HTR-8/SVneo (cell line): ENCODE measurements around the gene ERCC6L2.

Experiments
- DNase-seq: peaks from one replicate; pipeline ENCODE4 v3.0.0; 2011; ENCODE audit warnings: low spot score, mixed read lengths; ENCODE audit not compliant: insufficient read length
- FAIRE-seq: peaks from 2 replicates; lab custom pipeline; 2011; peaks lifted over from hg19 to GRCh38; lab: Jason Lieb, UNC

Gene ERCC6L2

DNA sequence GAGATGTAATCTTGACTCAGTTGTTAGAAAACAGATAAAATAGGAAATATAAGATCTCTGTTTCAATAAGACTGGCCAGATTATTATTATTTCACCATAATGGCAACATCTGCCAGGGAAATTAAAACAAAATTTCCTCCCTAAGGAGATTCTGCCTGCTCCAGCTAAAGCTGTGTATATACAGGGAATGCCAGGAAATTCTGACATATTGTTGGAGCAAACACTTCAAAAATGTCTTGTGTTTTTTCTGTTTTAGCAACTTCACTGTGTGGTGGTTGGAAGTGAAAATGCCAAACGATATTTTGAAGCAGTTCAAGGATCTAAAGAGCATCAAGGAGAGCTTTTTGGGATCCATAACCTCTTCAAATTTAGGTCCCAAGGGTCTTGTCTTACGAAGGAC is 90.8 kb downstream of the ERCC6L2 start:
- FAIRE-seq (no peak), DNase-seq (no peak)

DNA sequence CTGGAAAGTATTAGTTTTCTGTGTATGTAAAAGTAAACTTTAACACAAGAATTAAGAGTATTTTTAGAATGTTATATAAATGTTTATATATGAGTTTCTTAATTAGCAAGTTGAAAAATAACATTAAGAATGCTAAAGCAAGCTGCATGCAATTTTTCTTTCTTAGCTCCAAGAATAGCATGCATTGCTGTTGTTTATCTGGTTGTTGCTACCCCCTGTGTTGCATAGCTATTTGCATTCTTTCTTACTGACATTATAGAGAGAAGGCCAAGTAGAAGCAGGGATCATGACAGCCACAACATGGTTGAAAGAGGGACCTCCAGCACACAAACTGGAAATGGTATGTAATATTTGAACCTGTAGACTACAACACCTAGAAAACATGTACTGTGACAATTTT is 94.8 kb downstream of the ERCC6L2 start:
- no peak for FAIRE-seq

DNA sequence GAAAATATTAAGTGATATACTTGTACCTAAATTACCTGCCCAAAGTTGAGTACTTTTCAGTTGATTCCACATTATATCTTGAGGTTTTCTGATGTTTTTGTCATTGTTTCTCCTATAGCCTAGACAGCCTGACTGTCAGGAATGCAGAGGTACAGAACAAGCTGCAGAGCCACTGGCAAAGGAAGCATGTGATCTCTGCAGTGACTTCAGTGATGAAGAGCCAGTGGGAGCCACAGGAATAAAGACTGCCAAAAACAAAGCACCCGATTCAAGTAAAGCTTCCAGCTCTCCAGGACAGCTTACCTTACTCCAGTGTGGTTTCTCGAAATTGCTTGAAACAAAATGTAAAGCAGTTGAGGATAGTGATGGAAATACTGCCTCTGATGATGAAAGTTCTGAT is 96.3 kb downstream of the ERCC6L2 start:
- FAIRE-seq (no peak), DNase-seq (no peak)

More for the DNA sequence above, 94.8 kb downstream of the ERCC6L2 start:
- no peak for DNase-seq

DNA sequence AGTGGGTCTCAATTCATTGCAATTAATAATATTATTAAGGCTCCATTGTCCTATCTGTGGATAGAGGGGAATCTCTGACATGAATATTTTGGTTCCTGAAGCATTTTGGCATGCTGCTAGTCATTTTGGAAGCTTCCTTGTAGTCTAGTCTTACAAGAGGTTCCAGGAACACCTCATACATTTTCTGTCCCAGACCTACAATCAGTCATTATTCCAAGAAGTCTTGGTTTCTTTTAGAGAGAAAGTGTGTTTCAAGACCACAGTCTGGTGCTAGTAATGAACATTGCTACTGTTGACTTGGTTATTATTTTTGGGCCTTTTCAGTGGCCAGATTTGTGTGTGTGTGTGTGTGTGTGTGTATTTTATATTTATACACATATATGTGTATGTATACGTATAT is 98.9 kb downstream of the ERCC6L2 start:
- no peak for FAIRE-seq
- DNase-seq = no peak

DNA sequence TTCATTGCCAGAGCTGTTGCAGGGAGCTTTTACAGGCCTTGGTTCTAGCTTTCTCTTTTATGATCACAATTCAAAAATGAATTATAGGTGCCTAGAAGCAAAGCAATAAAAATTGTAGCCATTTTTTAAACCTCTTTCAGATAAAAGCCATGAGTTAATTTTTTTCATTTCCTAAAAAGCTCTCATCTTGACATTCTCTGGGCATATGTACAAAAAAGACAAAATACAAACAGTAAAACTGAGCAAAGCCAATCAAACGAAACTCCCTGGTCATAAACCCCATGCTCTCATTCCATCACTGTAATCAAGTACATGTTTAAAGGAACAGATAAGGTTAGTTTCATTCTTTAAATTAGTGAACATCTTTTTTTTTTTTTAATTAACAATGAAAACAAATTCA is 101.9 kb downstream of the ERCC6L2 start:
- FAIRE-seq = no peak
- DNase-seq = no peak

DNA sequence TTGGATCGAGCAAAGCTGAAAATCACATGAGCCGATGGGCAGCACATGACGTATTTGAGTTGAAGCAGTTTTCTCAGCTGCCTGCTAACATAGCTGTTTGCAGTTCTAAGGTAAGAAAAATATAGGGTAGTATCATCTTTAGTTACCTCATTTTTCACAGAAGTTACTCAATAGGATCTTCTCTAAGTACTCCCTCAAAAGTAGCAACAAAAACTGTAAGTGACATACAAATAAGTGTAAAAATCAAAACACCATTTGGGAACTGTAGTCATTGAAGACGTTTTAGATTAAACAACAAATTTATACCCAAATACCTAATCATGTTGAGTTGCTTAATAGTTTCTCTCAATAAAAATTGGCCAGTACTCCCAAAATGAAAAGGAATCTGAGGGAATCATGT is 102.6 kb downstream of the ERCC6L2 start:
- no peak for FAIRE-seq

DNA sequence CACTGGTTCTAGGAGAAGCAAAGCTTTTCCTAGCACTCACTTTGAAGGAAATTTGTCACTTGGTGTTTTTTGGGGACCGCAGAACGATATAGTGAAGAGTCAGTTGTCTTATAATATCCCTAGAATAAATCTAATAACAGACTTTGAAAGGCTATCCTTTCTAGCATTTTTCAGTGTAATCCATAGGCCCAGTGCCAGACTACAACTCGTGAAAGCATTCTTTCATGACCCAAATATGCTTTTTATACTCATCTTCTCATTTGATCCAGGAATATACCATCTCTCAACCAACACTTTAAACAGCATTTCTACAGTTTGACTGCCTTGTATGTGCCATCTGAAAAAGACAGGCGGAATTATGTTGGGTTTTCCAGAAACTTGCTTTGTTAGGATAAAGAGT is 104.0 kb downstream of the ERCC6L2 start:
- DNase-seq (no peak), FAIRE-seq (no peak)

More for the DNA sequence above, 102.6 kb downstream of the ERCC6L2 start:
- DNase-seq = no peak

DNA sequence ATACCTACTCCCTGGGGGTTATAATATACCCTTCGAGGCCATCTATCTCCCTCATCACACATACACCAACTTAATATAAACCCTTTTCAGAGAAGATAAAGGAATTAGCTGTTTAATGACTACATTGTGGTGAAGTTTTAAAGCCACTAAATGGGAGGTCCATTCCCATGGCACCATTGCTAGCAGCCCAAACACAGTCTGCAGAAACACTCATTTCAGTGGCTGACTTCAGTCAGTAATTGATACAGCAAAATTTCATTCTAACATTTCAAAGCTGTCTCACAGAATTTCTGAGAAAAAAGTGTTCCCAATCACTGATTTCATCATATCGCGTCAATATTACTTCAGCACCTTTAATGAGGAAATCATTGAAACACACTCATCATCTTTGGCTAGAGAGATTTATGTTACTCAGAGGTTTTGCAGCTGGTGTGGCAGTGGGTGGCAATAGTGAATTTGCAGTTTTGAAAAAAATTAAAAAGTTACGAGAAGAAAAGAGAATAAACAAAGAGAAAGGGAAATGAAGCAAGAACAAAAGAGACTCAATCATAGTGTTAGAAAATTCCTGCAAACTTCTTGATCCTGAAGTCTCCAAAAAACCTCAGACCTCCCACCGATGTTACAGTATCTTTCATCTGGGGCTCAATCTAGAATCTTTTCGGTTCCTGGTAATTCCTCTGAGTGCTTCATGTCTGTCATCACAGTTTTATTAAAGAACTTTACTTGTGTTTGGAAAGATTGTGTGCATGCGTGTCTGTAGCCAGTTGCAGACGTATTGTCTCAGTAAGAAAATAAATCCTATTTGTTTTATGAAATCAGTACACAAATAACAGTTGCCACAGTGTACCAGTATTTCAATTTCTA is 105.0 kb downstream of the ERCC6L2 start:
- DNase-seq (no peak), FAIRE-seq (no peak)

DNA sequence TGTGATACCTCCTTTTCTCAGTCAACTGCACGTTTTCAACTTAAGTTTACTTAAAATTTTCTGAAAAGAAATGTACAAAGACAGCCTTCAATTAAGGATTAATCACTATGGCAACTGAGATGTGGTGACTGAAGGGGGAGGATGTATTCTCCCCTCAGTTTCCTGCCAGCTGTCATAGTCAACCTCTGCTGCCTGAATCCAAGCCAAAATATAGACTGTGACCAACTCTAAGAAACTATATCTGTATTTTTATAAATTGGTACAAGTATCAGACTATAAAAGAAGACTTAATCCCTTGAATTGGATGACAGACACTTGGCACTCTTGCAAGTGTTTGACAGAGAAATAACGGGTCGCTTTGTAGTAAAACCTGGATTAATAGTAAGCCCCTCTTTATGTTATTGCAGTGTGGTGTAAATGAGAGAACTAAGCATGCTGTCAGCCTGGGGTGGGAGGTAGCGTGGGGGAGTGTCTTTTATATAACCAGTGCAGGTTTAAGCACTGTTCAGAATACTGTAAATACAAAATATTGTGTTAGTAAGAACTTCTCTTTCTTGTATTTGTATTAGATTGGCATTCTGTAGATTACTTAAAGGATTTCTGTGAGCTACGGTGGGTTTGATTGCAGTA is 106.4 kb downstream of the ERCC6L2 start:
- DNase-seq (no peak), FAIRE-seq (no peak)

DNA sequence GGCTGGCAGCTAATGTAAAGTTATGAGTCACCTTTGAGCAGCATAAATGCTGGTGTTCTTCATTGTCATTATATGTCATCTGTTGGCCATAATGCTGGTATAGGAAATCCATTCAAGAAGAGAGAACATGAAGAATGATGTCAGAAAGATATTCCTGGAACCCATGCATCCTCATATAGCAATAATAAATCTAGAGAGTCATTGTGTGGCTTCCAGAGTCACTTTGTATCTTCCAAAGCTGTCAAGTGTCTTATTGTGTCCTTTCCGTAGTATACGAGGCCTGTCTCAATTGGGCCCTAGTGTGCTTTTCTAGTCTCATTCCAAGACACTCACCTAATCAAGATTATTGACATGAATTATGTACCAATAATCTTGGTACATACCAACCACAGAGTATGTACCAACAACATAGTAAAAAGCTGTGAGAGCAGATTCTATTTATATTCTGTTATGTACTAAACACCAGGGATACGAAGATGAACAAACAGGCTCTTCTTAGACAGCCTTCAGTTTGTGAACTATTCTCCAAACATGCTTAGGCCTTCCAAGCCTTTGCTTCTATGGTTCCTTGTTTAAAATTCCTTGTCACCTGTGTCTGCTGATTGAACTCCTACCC is 110.1 kb downstream of the ERCC6L2 start:
- FAIRE-seq (no peak), DNase-seq (no peak)

DNA sequence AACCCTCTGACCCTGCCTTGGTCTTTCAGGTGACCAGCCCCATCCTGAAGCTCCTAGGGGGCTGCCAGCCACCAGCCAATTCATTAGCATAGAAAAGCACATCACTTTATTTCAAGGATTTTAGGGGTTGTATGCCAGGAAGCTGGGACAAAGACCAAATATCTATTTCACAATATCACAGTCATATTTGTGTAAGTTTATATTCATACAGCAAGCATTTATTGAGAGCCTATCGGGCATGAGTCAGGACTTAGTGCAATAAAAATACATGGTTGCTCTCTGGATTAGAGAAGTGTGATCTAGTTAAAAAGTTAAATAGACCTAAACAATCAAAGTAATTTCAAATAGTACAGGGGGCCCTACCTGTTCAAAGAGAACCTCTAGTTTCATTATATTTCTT is 113.8 kb downstream of the ERCC6L2 start:
- no peak for DNase-seq

DNA sequence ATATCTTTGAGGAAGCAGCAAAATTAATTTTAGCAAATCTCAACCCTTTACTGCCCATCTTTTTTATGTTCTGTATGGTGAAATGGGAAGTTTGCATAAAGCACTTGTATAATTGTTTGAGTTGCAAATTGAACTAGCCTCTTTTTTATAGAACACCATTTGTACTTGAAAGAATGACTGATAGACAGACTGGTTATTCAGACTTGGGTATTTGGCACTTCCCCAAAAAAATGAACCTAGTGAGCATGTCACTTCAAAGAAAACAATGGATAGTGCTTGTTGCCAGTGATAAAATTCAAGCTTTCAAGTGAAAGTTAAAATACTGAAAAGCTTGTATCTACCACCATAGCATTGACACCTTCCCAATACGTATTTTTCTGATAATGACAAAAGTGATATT is 115.8 kb downstream of the ERCC6L2 start:
- DNase-seq (no peak), FAIRE-seq (no peak)

More for the DNA sequence above, 113.8 kb downstream of the ERCC6L2 start:
- no peak for FAIRE-seq

DNA sequence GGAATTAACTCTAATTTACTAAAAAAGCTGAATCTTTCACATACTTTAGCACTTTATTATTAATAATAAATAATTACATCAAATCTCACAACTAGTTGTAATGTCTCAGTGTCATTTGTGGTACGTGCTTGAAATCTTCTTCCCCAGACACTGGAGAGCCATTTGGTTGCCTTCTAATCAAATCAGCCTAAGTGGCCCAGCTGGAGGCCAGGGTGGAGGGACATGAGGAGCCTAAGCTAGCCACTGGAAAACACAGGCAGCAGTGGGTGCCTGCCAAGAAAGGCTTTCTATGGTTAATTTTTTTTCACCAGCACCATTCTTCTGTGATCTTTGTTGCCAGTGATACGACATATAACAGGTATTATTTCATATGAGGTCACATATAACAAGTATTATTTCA is 117.0 kb downstream of the ERCC6L2 start:
- no peak for FAIRE-seq
- DNase-seq = no peak

DNA sequence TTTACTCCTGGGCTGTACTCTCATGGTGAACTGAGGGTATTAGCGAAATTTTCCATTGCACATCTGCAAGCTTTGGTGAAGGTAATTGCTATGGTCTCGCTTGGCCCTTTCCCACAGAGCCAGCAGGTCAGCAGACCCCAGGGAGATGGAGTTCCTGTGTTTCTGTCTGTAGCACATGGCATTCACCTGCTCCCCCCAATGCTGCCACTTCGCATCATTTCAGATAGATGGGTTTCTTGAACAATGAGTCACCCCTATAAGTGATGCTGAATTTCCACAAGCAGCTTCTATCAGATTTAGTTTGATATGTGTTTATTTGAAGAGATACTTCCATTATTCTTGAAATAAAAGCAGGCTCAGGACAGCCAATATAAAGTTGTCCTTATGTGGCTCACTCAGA is 117.8 kb downstream of the ERCC6L2 start:
- DNase-seq = no peak
- FAIRE-seq = no peak

DNA sequence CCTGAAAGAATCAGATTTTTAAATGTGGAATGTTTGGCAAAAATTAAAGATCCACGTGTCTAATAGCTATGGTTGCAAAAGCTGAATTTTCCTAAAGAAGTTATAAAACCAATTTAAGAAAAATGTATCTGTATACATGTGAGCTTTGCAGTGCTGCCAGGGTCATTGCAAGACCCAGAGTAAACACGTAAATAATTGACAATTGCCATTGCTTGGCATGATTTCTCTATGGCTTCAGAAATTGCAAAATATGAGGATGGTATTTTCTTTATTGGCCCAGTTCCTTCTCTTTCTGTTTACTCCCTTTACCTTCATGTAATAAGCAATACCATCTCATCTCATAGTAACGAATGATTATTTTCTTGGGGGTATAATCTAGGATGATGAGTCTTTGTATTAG is 123.9 kb downstream of the ERCC6L2 start:
- FAIRE-seq (no peak), DNase-seq (no peak)

DNA sequence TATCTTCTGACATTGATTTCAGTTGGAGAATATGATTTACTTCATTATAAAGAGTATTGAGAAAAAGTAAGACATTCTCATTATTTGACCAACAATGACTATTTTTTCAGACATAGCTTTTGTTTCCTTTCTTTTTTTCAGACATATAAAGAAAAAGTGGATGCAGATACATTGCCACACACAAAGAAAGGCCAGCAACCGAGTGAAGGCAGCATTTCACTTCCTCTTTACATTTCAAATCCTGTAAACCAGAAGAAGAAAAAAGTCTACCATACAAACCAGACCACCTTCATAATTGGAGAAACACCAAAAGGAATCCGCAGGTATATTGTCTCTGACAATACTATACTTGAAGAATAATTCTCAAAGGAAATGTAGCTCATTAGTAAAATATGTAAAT is 128.9 kb downstream of the ERCC6L2 start:
- FAIRE-seq = no peak
- DNase-seq = no peak

DNA sequence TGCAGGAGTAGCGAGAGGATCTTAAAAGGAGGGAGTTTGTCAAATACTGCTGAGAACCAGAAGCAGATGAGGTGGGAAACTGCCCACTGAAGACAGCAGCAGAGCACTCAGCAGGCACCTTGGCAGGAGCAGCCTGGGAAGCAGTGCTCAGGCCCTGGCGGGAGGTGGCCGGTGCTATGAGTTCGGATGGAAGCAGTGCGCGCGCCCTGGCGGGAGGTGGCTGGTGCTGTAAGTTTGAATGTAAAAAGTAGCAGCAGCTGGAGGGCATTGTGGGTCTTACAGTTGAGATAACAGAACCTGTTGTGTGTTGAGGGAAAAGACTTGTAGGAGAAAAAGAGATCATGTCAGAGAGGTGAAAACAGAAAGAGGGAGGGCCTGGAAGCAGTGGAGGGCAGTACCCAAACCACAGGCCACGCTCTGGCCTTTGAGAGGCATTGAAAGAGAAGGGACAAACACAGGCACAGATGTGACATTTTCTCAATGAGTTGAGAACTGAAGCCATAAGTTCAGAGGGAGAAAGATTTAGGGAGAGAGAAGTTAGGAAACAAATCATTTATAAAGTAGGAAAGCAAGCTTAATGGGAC is 130.9 kb downstream of the ERCC6L2 start:
- DNase-seq = no peak
- FAIRE-seq = no peak

DNA sequence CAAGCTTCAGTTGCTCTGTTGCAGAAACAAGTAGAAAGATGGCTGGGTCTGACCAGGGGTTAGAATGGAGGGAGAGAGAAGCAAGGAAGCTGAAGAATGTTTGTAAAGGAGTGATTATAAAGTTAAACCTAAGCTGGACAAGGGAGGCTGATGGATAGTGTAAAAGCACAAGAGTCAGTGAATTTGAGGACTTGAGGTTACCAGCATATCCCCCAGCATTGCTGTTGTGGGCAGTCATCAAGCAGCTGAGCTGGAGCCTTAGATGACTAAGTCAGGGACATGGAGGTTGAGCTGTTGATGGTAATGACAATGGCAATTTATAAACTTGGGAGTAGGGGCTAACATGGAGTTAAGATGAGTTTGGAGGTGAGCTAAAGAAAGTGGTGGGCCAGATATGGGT is 131.5 kb downstream of the ERCC6L2 start:
- FAIRE-seq = no peak

DNA sequence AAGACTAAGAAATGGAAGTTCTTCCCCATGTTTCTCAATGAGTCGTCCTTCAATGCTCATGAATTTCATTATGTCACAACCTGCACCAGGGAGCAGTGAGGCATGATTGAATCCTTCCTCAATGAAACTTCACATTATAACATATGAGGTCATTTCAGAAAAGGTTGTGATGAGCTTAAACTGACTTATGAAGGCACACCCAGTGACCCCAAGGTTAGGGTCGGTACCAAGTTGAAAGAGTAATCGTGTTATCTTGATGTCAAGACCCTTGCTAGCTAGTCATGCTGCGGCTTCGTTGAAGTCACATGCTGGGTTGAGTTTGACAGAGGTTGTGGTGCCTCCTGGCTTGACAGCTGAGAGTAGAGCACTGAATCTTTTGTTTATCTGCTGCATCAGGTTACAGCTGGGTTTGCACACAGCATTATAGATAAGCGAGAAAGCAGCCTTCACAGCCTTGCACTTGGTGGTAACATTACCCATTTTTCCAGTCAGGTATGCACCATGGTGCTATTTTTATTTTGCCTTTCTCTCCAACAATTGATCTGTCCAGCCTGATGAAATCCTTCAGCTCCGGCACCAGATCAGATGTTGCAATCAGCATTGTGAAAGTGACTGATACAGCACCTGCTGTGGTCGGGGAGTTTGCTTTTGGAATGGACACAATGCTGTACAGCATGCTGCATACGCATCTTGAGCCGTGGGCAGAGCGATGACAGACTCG is 133.2 kb downstream of the ERCC6L2 start:
- FAIRE-seq (no peak), DNase-seq (no peak)

More for the DNA sequence above, 131.5 kb downstream of the ERCC6L2 start:
- no peak for DNase-seq

DNA sequence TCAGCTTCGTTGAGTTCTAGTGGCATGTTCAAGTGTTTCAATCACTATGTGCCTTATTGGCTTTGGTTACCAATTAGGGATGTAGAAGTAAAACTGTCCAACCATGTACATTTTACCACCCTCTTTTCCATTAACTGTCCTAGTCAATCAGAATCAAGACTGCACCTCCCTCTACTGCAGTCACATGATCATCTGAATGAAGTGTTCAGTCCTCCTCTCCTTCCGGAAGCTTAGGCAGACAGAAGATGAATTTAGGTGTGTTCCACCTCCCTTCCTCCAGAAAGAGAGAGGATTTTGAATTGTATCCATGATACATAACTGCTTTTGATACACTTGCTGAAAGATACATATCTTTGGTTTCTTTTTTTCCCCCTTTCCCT is 133.7 kb downstream of the ERCC6L2 start:
- DNase-seq (no peak), FAIRE-seq (no peak)
